ENCODE results near the gene TCTN3. TPM values are rescaled to one million over a fixed set of nuclear protein-coding genes. Genes with fewer than 3 reads are reported as not detected.

TCTN3 gene
- total and polyA plus RNA-seq, 2 of the 4 experiments (the other 2 are of a cell fraction), result 26.9 to 35.1 TPM

DNA sequence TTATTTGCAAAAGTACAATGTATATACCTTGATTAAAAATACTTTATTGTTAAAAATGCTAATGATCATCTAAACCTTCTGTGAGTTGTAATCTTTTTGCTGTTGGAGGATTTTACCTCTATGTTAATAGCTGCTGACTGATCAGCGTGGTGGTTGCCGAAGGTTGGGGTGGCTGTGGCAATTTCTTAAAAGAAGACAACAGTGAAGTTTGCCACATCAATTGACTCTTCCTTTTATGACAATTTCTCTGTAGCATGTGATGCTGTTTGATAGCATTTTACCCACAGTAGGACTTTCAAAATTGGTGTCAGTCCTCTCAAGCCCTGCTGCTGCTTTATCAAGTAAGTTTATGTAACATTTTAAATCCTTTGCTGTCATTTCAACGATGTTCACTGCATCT lies 45.3 kb upstream of the TCTN3 start:
- dilution Hi-C loops (cut with HindIII; ENCODE audit: low sequenced_read_pairs, unreplicated experiment), result no loop called here
- Histone ChIP-seq H3K36me3 (ENCODE audit: control insufficient read depth, insufficient read depth, low read length) (no peaks in the 10 kb centered on the region), H2AFZ (replicated peaks; ENCODE audit: low read length, poor library complexity) (no peak overlapping the region), H3K14ac (replicated peaks; ENCODE audit: low read depth, low read length) (no peak overlapping the region), H4K91ac (ENCODE audit: insufficient read depth, low read depth, low read length) (no peak overlapping the region), H3K9ac (ENCODE audit: low read depth, low read length) (no peak overlapping the region), H3K27ac (ENCODE audit: insufficient read depth, low read length) (no peak overlapping the region), H3K18ac (ENCODE audit: low read depth, low read length) (no peak overlapping the region), H3K9me1 (ENCODE audit: insufficient read depth, low read length) (no peaks in the 10 kb centered on the region), H3K4me3 (ENCODE audit: insufficient read depth, low read depth, low read length) (no peak overlapping the region), H2BK120ac (ENCODE audit: low read depth, low read length) (no peak overlapping the region), H4K8ac (ENCODE audit: low read depth in 2 of 2, low read length in 2 of 2) (no peak overlapping the region), H4K20me1 (ENCODE audit: insufficient read depth, low read length) (no peaks in the 10 kb centered on the region), H3K79me1 (ENCODE audit: low read depth in 1 of 2, low read length in 2 of 2) (no peaks in the 10 kb centered on the region), H3K9me3 (ENCODE audit: control insufficient read depth, insufficient read depth, low read length) (no peaks in the 10 kb centered on the region; the same call in 1 of the 2 replicates), H3K4ac (ENCODE audit: low read depth, low read length) (no peak overlapping the region), H2BK5ac (ENCODE audit: low read depth, low read length, poor library complexity, severe bottlenecking) (no peak overlapping the region), H3K27me3 (ENCODE audit: control insufficient read depth, insufficient read depth, low read length) (no peaks in the 10 kb centered on the region), H4K5ac (ENCODE audit: low read depth, low read length) (no peak overlapping the region), H2AK5ac (ENCODE audit: low read depth, low read length) (no peak overlapping the region), H3K56ac (ENCODE audit: extremely low read depth, insufficient read depth, low read length) (no peak overlapping the region), H2BK20ac (ENCODE audit: low read depth, low read length) (no peak overlapping the region), H2BK15ac (ENCODE audit: low read depth, low read length) (no peak overlapping the region), H3K4me2 (ENCODE audit: low read depth, low read length) (no peak overlapping the region), H3K4me1 (ENCODE audit: control insufficient read depth, insufficient read depth, low read length) (peaks cover 2% of the 10 kb centered on the region), H3K23ac (ENCODE audit: low read depth, low read length) (no peak overlapping the region), H2AK9ac (replicated peaks; ENCODE audit: low read depth, low read length, poor library complexity) (no peak overlapping the region)
- TF ChIP-seq, protein P1, sequence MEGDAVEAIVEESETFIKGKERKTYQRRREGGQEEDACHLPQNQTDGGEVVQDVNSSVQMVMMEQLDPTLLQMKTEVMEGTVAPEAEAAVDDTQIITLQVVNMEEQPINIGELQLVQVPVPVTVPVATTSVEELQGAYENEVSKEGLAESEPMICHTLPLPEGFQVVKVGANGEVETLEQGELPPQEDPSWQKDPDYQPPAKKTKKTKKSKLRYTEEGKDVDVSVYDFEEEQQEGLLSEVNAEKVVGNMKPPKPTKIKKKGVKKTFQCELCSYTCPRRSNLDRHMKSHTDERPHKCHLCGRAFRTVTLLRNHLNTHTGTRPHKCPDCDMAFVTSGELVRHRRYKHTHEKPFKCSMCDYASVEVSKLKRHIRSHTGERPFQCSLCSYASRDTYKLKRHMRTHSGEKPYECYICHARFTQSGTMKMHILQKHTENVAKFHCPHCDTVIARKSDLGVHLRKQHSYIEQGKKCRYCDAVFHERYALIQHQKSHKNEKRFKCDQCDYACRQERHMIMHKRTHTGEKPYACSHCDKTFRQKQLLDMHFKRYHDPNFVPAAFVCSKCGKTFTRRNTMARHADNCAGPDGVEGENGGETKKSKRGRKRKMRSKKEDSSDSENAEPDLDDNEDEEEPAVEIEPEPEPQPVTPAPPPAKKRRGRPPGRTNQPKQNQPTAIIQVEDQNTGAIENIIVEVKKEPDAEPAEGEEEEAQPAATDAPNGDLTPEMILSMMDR (conservative IDR thresholded peaks at IDR 0.05; ENCODE audit: low read depth, low read length), result no peak
- no peak for TF ChIP-seq RAD21 (IDR thresholded peaks at IDR 0.05; ENCODE audit: low read length)
- TF ChIP-seq POLR2A (IDR thresholded peaks at IDR 0.05; ENCODE audit: low read depth, low read length), result no peak
- TF ChIP-seq RFX5 (IDR thresholded peaks at IDR 0.05; ENCODE audit: low read depth, low read length), result no peak
- no peak for TF ChIP-seq SMC3 (IDR thresholded peaks at IDR 0.05; ENCODE audit: low read depth, low read length)
- TF ChIP-seq MAFK (IDR thresholded peaks at IDR 0.05; ENCODE audit: low read depth, low read length), result no peak
- no peak for TF ChIP-seq MAZ (IDR thresholded peaks at IDR 0.05; ENCODE audit: borderline replicate concordance, low read depth, low read length)
- TF ChIP-seq CEBPB (IDR thresholded peaks at IDR 0.05; ENCODE audit: low read depth, low read length), result no peak
- TF ChIP-seq, protein P2, sequence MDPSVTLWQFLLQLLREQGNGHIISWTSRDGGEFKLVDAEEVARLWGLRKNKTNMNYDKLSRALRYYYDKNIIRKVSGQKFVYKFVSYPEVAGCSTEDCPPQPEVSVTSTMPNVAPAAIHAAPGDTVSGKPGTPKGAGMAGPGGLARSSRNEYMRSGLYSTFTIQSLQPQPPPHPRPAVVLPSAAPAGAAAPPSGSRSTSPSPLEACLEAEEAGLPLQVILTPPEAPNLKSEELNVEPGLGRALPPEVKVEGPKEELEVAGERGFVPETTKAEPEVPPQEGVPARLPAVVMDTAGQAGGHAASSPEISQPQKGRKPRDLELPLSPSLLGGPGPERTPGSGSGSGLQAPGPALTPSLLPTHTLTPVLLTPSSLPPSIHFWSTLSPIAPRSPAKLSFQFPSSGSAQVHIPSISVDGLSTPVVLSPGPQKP (IDR thresholded peaks at IDR 0.05; ENCODE audit: borderline replicate concordance, low read depth, low read length), result no peak
- TF ChIP-seq FOS (IDR thresholded peaks at IDR 0.05; ENCODE audit: low read depth, low read length), result no peak
- no peak for TF ChIP-seq NFE2L2 (IDR thresholded peaks at IDR 0.05; ENCODE audit: low read depth, low read length)
- CTCF ChIA-PET, result interaction anchor here (3.1 kb wide), 1 partner anchor 45 kb away, joined by 8 read pairs; the partner anchor contains the start of gene TCTN3
- no TSS peak for BruUV-seq (replicated peaks)
- no peak for ATAC-seq (ENCODE audit: low read depth)
- intact Hi-C loops (cut with micrococcal nuclease), result no loop called here
- in situ Hi-C loops (cut with MboI; ENCODE audit: low sequenced_read_pairs), result no loop called here
- no peak for DNase-seq
- POLR2A ChIA-PET (ENCODE audit: unreplicated experiment), result no interaction called here
- WGBS, 2 experiments (ENCODE audit: extremely low coverage in 2 of 2, insufficient read length in 1 of 2), result no CpG with 5 or more reads among the region's 3 CpGs
